NOMO-1 treated with DMSO at 0.1 percent for 48 hours (cell line): Measurements from ENCODE around the gene MIPOL1.
"Not testable (repeated sequence)": the region's sequence is repeated elsewhere in the genome, so short reads cannot be mapped to it uniquely, and the experiment has no call there.

Experiments used
- DNase-seq: peaks from one replicate; lab custom pipeline; 2025; ENCODE audit not compliant: unreplicated experiment; lab: John Stamatoyannopoulos, UW

Gene MIPOL1

GRCh38 chr14:37232907-37233481 is 35.3 kb downstream of the MIPOL1 start:
- peak; percentile 1 for DNase-seq

GRCh38 chr14:37234222-37234621 is 36.5 kb downstream of the MIPOL1 start:
- DNase-seq: no peak

- DNase-seq: not testable (repeated sequence)
These were observed 38.3 kb downstream of the MIPOL1 start for GRCh38 chr14:37236044-37236443.

GRCh38 chr14:37237094-37237493 is 39.4 kb downstream of the MIPOL1 start:
- DNase-seq: no peak

- no peak for DNase-seq
These were observed 40.0 kb downstream of the MIPOL1 start for GRCh38 chr14:37237735-37238200.

- no peak for DNase-seq
These were observed 43.5 kb downstream of the MIPOL1 start for GRCh38 chr14:37241198-37241597.

- peak; percentile 41 for DNase-seq
These were observed 48.7 kb downstream of the MIPOL1 start for GRCh38 chr14:37246427-37246829.

- no peak for DNase-seq
These were observed 50.2 kb downstream of the MIPOL1 start for GRCh38 chr14:37247791-37248461.

- no peak for DNase-seq
These were observed 54.0 kb downstream of the MIPOL1 start for GRCh38 chr14:37251775-37252174.

GRCh38 chr14:37252434-37252833 is 54.7 kb downstream of the MIPOL1 start:
- no peak for DNase-seq

GRCh38 chr14:37253905-37254304 is 56.2 kb downstream of the MIPOL1 start:
- DNase-seq: no peak

- no peak for DNase-seq
These were observed 56.7 kb downstream of the MIPOL1 start for GRCh38 chr14:37254411-37254947.

GRCh38 chr14:37257501-37258070 is 59.8 kb downstream of the MIPOL1 start:
- no peak for DNase-seq

- no peak for DNase-seq
These were observed 64.9 kb downstream of the MIPOL1 start for GRCh38 chr14:37262649-37263048.

- no peak for DNase-seq
These were observed 66.0 kb downstream of the MIPOL1 start for GRCh38 chr14:37263656-37264236.

- no peak for DNase-seq
These were observed 71.1 kb downstream of the MIPOL1 start for GRCh38 chr14:37268788-37269187.

GRCh38 chr14:37270629-37271028 is 72.9 kb downstream of the MIPOL1 start:
- no peak for DNase-seq

GRCh38 chr14:37272569-37272968 is 74.8 kb downstream of the MIPOL1 start:
- DNase-seq: no peak

GRCh38 chr14:37274652-37275051 is 76.9 kb downstream of the MIPOL1 start:
- DNase-seq: no peak

GRCh38 chr14:37275963-37276362 is 78.2 kb downstream of the MIPOL1 start:
- no peak for DNase-seq

- no peak for DNase-seq
These were observed 81.2 kb downstream of the MIPOL1 start for GRCh38 chr14:37278636-37279538.
